Measurements from ENCODE around the gene SMAD6.

DNA sequence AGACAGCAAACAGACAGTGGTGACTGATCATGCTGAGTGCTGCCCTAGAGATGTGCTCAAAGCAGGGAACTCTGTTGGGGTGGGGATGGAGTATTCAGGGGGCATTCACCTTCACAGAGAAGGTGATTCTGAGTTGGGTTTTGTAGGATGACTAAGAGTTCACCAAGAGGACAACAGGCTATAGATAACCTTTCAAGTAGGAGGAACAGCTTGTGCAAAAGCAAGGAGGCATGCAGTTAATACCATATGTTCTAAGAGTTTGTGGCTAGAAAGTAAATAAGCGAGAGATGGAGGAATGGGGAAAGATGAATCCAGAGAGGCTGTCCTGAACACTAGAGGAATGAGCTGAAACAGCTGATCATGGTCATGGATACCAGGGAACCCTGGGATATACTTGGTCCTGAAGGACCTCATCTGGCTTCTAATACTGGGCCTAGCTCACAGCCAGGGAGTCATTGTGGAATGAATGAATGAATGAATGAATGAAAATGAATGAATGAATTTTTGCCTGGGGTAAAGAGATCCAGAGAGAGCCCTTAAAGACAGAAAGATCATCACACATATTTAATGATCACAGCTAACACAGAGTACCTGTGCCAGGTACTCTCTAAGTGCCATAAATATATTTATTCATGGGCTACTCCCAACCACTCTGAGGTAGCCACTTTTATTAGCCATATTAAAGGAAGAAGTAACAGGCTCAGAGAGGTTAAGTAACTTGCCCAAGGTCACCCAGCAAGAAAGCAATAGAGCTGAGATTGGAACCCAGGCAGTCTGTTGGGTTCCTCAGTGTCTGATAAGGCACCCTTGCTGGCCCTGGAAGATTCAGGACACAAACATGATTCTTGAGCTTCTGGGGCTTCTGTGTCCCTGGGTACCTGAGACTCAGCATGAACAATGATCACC, 22.0 kb downstream of the SMAD6 start:
- TF ChIP-seq CTCF (conservative IDR thresholded peaks at IDR 0.05; ENCODE audit: low read length) (no peak), EZH2phosphoT487 (IDR thresholded peaks at IDR 0.05; ENCODE audit: borderline replicate concordance) (no peak)
